Globus pallidus (tissue), 1 donor: ENCODE measurements around the gene NADK2.
"Not testable (repeated sequence)": the region's sequence is repeated elsewhere in the genome, so short reads cannot be mapped to it uniquely, and the experiment has no call there.

Experiments
- DNase-seq: peaks from one replicate; pipeline ENCODE4 v3.0.0-alpha.2; 2015; ENCODE audit warnings: low spot score

NADK2 gene

GRCh38 chr5:36241631-36242533, at the start of gene NADK2:
NADK2 (minus strand) TSS chr5:36241925; CDS start chr5:36241798, 127 bp downstream.
- DNase-seq: peak; percentile 98

GRCh38 chr5:36285837-36286615, 44.3 kb upstream of the NADK2 start:
- DNase-seq: no peak

GRCh38 chr5:36283775-36284174, 42.0 kb upstream of the NADK2 start:
- not testable (repeated sequence) for DNase-seq

GRCh38 chr5:36281626-36282025, 39.9 kb upstream of the NADK2 start:
- DNase-seq: no peak

GRCh38 chr5:36279054-36279698, 37.5 kb upstream of the NADK2 start:
- DNase-seq: no peak

GRCh38 chr5:36277521-36278176, 35.9 kb upstream of the NADK2 start:
- DNase-seq: no peak

- DNase-seq: peak; percentile 61
Observed at GRCh38 chr5:36276864-36277263, 35.1 kb upstream of the NADK2 start.

- no peak for DNase-seq
Observed at GRCh38 chr5:36273809-36274526, 32.2 kb upstream of the NADK2 start.

GRCh38 chr5:36272136-36272690, 30.5 kb upstream of the NADK2 start:
- no peak for DNase-seq

- no peak for DNase-seq
Observed at GRCh38 chr5:36270876-36271575, 29.3 kb upstream of the NADK2 start.

GRCh38 chr5:36270175-36270574, 28.4 kb upstream of the NADK2 start:
- no peak for DNase-seq

- no peak for DNase-seq
Observed at GRCh38 chr5:36269478-36269877, 27.8 kb upstream of the NADK2 start.

- no peak for DNase-seq
Observed at GRCh38 chr5:36267905-36268304, 26.2 kb upstream of the NADK2 start.

GRCh38 chr5:36264202-36264760, 22.6 kb upstream of the NADK2 start:
- no peak for DNase-seq

GRCh38 chr5:36261186-36261585, 19.5 kb upstream of the NADK2 start:
- DNase-seq: no peak

GRCh38 chr5:36253575-36253974, 11.8 kb upstream of the NADK2 start:
- DNase-seq: no peak

GRCh38 chr5:36252722-36253365, 11.1 kb upstream of the NADK2 start:
- peak; percentile 65 for DNase-seq

- no peak for DNase-seq
Observed at GRCh38 chr5:36251218-36251617, 9.5 kb upstream of the NADK2 start.

GRCh38 chr5:36250427-36250826, 8.7 kb upstream of the NADK2 start:
- no peak for DNase-seq
